SHP77 (cell line): ENCODE data around the gene METTL23.
"Not testable (repeated sequence)": the region's sequence is repeated elsewhere in the genome, so short reads cannot be mapped to it uniquely, and the experiment has no call there.

Experiments used
- DNase-seq, 2 experiments: peaks; one replicate each; lab custom pipeline; 2025; lab: John Stamatoyannopoulos, UW

METTL23 gene

DNA sequence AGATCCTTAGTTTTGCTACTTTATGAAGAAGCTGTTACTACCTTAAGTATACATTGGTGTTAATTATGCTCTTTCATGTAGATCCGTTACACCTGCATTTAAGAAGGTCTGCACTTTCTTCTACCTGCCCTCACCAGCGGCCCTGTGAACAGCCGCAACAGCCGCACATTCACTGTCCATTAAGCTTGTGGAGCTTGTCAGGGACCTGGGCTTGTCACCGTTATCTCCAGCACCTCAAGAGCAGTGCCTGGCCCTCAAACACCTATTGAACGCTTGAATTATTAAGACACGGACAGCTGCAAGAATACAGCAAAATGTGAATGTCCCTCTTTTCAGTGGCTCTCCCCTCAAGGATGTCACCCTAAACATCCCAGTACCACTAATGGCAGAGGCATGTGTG is 12.9 kb upstream of the METTL23 start:
- no peak for DNase-seq

DNA sequence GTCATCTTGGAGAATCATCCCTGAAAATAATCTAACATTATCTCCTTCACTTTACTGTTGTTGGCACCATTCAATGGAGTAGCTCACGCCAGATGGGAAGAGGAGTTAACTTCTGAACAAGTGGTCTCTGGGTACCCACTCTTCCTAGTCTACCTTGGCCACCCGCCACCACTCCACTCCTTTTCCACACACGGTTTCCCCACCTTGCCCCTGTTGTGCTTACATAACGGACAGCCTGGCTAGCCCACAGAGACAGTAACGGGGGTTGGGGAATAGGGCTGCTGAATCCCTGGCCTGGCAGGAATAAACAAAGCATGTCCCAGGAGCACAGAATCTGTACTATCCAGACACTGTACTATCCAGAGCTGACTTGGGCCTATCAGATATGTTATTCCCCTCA is 12.3 kb upstream of the METTL23 start:
- DNase-seq, result no peak

DNA sequence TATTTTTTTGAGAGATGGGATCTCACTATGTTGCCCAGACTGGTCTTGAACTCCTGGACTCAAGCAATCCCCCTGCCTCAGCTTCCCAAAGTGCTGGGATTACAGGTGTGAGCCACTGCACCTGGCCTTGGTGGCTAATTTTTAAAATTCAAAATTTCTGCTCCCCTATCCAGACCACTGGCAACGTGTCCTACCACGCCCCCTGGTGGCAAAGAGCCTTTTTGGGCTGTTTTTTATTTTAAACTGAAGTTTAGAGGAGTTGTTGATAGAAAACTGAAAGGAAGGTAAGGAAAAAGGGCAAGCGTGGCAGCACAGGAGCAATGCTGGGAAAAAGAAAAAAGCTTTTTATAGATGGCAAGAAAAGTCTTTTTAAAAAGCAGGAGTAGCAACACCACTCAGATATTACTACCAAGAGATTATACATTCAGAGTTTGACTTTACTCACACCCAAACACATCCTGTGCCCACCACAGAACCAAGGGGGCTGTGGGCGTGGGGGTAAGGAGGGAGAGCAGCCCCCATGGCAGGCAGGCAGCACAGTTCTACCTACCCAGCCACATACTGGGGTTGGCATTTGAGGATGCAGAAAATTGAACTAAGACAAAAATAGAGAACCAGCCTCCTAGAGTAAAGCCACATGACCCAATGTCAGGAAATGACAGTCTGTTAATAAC is 11.7 kb upstream of the METTL23 start:
- DNase-seq, result peak in 1 of 2 experiments; percentile 46

DNA sequence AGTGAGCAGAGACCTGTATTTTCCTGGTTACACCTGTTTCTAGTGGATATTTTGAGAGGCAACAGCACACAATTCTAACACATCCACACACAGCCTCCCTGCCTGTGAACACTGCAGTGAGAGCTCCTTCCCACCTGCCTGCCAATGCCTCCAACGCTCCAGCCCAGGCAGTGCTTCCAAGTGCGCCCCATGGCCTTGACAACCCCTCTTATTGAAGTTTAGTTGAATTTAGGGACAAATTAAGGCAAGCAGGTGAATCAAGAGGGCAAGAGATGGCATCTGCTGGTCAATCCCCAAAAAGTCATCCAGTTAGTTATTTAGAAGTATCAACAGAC is 11.2 kb upstream of the METTL23 start:
- DNase-seq, result no peak

DNA sequence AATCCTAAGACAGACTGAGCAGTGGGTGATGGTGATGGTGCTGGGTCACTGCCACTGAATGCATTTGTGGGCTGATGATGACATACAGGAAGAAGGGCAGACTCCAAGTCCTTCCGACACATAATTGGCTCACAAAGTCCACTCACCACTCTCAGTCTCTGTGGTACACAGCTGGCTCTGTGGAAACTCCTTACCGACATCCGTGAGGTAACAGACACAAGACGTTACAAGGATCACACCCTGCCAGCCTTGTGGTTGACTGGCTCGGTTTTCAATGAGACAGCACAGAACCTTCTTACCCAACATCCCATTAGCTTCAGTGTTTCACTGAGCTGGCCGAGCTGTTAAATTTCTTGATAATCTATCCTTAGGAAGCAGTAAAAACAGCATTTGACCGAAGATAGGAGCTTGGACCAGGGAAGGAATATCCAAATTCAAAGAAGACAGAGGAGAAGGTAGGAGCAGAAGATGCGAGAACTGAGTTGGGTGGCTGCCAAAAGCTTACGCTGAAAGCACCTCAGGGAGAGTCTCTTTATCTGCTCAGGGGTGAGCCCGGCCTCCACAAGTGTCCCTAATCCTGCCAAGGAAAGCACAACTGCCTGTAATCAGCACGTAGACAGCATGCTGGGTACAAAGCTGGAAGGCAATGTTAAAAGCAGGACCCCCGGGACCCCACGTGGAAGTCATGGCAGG is 10.3 kb upstream of the METTL23 start:
- no peak for DNase-seq

DNA sequence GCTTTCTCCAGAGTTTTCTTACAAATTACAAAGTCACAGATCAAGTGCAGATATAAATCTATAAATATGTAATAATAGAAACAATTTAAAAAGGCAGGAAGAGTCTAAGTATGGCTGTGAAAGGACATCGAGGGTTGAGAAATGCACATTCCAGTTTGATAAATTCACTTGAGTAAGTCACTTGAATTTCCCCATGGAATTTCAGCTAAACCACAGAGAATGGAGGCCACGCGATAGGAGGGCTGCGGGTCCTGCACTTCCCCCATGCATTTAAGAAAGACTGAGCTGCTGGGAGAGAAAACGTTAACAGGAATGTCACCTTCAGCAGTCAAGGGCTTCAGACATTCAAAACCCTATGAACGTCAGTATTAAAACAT is 9.8 kb upstream of the METTL23 start:
- DNase-seq, result no peak

DNA sequence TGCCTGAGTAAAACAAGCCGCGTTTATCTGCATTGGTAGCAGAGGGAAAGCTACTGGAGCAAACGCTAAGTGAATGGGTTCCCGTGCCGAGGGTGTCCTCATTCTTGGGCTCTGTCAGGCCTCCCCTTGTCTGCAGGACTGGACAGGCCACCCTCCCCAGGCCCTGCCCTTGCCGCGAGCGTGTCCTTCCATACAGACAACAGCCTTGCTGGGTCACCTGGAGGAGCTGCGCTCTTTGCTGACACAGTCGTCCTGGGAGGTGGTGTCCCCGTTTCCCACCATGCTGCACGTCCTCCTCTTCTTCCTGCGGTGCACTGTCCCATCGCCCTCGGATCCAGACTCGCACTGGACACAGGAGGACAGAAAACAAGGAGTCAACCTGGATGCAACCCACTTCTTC is 8.1 kb upstream of the METTL23 start:
- DNase-seq, result no peak

DNA sequence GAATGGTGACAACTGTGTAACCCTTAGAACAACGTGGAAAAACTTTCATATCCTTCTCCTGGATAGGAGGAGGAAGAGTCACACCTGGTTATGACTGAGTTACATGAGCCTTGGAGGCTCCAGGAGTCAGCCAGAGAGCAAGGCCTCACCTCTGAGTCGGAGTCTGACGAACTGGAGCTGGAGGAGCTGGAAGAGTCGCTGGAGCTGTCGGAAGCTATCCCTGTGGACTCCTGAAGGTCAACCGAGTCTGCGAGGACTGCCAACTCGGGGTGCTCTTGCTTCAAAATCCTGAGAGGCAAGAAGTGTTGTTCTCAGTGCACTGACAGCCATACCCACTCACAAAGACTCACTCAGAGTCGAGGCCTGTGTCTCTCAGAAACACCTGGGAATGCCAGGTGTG is 6.4 kb upstream of the METTL23 start:
- DNase-seq, result no peak

DNA sequence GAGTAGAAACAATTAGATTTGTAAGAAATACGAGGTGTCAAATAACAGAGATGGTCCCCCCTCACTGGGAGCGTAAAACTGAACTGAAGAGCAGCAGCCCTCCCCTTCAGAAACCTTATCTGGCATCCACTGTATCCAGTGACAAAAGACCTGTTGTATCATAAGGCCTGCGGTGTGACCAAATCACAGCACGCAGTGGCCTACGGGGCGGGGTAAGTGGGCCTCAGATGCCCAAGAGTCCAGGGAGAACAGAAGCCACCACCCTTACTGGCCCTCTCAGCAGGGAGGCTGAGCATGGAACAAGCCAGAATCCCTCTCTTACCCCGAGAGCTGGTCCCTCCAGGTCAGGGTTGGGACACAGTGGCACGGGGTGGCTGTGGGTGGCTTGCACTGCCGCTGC is 5.7 kb upstream of the METTL23 start:
- DNase-seq, result no peak

DNA sequence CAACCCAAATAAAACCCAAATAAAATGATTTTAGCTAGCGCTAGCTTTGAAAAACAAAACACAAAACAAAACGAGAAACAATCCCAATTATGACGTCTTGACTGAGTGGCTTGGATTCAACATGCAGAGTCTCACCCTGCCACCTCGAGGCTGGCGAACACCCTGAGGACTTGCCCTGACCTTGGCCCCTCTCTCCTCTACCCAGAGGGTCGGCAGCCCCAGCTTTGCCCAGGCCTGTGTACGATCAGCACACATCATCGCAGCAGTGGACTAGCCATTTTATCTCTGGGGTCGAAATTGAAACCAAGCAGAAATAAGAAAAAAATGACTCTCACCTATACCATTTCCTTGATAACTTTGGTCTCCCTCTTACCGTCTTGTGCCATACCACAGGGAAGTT is 5.2 kb upstream of the METTL23 start:
- no peak for DNase-seq

DNA sequence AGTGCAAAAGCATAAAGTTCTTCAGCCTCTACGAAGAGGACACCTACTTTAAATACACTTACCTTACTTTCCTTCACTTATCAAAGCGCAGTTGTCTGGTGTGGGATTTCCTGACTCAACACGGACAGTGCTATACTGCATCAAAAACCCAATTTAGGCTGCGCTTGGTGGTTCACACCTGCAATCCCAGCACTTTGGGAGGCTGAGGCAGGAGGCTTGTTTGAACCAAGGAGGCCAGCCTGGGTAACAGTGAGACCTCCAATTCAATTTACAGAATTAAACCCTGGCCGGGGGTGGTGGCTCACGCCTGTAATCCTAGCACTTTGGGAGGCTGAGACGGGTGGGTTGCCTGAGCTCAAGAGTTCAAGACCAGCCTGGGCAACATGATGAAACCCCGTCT is 4.4 kb upstream of the METTL23 start:
- no peak for DNase-seq

DNA sequence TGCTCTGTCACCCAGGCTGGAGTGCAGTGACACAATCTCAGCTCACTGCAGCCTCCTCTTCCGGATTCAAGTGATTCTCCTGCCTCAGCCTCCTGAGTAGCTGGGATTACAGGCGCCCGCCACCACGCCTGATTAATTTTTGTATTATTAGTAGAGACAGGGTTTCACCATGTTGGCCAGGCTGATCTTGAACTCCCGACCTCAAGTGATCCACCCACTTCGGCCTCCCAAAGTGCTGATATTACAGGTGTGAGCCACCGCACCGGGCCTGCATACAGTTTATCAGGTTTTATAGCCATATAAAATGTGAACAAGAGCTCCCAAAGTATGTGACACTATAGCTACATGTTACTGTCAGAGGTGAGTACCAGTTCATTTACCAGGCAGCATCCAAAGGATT is 3.7 kb upstream of the METTL23 start:
- not testable (repeated sequence) for DNase-seq

DNA sequence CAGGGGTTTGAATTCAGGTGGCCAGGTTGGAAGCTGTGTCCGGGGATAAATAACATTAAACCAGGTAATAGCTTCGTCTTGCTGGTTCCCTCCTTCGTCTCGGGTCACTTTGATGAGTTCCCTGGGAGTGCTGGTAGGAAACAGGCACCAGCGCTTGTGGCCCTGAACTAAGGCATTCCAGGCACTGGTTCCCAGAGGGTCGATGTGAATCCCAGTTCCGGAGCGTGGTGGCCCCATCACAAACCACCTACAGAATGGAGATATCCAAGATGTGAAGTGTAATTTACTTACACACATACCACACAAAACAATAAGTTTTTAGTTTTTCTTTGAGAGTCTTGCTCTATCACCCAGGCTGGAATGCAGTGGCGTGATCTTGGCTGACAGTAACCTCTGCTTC is 2.8 kb upstream of the METTL23 start:
- no peak for DNase-seq

DNA sequence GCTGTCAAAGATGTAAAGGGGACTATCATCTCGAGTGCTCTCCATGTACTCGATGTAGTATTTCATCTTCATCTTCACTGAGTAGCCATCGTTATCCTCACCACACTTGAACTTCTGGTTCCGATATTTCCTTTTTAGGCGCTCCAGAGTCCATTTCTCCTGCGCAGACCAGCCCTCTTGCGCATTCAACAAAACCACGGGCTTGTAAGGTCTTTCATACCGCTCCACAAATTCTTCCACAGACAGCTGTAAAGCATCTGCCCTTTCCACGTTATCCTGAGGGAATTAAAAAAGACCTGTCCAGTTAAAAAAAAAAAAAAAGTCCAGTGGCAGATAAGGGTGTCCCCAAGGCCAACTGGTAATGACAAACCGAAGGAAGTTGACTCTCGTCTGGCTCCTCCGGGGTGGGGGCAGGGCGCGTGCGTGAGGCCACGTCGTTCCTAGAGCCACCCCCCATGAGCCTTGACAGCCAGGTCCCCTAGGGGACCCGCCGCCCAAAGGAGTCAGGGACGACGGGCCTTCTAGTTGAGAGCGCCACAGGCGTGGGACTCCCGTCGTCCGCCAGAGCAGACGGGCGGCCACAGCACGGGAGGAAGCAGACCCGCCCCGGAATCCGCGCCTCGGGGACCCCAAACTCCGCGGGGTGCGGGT is 934 bp upstream of the METTL23 start:
- DNase-seq, result peak in 1 of 2 experiments; percentile 58

DNA sequence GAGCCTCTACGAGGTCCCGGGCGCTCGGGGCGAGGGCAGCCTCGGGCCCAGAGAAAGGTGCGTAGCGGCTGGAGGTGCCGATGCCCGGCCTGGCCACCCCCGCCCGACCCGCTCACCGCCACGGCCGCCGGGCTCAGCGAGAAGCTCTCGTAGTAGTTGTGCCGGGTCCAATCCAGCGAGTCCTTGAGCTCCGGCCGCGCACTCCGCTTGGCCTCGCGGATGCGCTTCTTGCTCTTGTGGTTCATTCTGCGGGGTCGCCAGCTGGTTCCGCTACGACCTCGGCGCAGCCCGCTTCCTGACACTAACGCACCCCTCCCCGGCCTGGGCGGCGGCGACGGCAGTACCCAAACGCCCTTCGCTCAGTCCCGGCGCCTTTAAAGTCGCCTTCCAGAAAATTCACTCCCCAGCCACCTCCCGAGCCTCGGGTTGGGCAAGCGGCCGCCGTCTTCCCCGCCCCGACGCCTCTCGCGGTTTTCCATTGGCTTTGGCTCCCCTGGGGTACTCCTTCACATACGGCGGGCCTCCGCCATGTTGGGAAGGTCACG is 336 bp upstream of the METTL23 start, which contains the start of gene JMJD6:
Gene JMJD6 (minus strand): TSS at position 376 of the 545 bp plus-strand sequence. CDS start 131 bp downstream, at position 245.
- DNase-seq, result peak; percentile 97 to 98

DNA sequence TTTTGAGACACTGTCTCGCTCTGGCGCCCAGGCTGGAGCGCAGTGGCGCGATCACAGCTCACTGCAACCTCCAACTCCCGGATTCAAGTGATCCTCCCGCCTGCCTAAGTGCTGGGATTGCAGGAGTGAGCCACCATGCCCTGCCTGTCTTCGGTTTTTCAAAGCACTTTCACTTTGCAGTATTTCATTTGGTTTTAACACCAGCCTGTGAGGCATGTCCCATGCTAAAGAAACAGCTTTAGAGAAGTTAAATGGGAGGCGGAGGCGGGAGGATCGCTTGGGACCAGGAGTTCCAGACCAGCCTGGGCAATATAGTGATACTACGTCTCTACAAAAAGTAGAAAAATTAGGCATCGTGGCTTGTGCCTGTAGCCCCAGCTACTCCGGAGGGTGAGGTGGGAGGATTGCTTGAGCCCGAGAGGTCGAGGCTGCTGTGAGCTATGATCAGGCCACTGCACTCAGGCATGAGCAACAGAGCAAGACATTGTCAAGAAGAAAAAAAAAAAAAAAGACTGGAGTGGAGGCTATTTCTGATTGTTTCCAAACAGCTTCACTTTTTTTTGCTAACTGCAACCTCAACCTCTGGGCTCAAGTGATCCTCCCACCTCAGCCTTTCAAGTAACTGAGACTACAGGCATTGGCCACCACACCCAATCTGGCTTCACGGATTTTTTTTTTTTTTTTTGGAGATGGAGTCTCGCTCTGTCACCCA is 1.3 kb downstream of the METTL23 start:
- no peak for DNase-seq

DNA sequence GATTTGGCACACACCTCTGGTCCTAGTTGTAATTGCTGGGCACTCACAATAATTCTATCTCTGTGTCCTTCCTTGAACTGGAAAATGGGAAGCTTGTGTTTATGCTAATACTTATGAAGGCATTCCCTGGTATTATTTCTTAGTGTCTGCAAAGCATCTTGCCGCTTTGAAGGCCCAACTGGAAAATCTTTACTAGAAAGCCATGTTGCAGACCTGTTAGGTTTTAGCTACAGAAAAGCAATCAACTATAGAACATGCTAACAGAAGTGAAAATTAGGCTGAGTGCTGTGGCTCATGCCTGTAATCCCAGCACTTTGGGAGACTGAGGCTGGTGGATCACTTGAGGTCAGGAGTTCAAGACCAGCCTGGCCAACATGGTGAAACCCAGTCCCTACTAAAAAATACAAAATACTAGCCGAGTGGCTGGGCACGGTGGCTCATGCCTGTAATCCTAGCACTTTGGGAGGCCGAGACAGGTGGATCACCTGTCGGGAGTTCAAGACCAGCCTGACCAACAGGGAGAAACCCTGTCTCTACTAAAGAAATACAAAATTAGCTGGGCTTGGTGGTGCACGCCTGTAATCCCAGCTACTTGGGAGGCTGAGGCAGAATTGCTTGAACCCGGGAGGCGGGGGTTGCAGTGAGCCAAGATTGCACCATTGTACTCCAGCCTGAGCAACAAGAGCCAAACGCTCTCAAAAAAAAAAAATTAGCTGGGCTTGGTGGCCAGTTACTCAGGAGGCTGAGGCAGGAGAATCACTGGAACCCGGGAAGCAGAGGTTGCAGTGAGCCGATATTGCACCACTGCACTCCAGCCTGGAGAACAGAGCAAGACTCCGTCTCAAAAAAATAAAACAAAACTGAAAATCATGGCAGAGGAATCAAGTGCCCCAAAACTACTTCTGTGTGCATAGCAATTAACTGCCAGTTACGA is 5.4 kb downstream of the METTL23 start:
- DNase-seq, result not testable (repeated sequence)

DNA sequence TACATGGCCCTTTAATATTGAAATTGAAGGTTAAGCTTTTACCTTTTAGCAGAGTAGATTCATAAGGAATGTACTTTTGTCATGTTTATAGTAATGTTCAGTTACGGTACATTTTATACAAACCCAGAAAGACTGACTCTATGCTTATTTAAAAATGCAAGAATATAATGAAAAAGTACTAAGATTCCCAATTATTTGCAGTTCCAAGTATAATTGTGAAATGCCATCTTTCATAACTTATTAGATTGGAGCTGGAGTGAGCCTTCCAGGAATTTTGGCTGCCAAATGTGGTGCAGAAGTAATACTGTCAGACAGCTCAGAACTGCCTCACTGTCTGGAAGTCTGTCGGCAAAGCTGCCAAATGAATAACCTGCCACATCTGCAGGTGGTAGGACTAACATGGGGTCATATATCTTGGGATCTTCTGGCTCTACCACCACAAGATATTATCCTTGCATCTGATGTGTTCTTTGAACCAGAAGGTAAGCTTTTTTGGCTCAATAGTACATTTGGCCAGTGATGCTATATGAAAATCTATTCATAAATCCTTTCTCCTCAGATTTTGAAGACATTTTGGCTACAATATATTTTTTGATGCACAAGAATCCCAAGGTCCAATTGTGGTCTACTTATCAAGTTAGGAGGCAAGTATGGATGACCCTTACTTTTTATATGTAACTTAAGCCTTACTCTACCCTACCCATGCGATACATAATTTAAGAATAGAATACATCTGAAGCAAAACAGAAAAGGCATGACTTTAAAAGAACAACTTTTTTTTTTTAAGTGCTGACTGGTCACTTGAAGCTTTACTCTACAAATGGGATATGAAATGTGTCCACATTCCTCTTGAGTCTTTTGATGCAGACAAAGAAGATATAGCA is 6.3 kb downstream of the METTL23 start:
- no peak for DNase-seq

DNA sequence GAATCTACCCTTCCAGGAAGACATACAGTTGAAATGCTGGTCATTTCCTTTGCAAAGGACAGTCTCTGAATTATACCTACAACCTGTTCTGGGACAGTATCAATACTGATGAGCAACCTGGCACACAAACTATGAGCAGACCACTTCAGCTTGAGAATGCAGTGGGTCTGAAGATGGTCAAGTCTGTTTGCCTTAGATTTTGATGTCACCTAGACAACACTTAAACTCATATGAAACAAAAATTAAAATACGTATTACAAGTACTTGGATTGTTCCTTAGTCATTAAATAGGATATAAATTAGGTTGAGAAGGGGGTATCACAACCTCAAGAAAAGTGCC is 6.9 kb downstream of the METTL23 start:
- no peak for DNase-seq

DNA sequence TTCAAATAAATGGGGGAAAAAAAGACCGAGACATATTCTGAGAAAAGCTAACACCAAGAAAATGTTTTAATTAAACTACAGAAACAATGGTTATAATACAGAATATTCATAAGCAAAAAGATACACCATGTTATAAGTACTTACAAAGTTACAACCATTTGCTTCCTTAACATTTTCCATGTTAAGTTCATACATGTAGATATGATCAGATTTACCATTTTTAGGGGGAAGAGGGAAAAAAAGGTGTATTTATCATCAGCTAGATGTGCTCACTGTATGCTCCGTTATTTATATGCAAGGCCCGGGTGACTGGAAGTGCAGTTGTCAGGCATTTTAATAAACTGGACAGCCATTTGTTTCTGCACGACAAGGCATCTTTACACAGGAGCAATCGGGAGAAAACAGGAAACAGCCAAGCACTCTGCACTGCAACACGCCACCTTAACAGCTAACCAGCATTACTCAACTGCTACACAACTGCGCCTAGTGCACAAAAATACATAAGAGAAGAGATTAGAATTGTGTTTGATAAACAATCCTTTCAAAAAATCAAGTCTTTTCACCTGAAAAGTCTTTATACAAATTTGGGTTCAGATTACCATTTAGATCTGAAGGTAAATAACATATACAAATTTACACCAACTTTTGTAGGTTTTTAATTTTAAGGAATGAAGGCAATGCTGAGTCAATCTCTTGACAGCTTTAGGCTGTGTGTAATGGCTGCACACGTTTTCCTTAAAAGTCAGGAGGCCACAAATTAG is 7.6 kb downstream of the METTL23 start:
- DNase-seq, result no peak
